OCI-M2 (cell line): Measurements from ENCODE around the gene AMACR.

Experiments
- DNase-seq: peaks from one replicate; lab custom pipeline; 2025; ENCODE audit not compliant: unreplicated experiment; lab: John Stamatoyannopoulos, UW

AMACR gene

GRCh38 chr5:34008802-34009201, 952 bp upstream of the AMACR start:
- no peak for DNase-seq

DNA sequence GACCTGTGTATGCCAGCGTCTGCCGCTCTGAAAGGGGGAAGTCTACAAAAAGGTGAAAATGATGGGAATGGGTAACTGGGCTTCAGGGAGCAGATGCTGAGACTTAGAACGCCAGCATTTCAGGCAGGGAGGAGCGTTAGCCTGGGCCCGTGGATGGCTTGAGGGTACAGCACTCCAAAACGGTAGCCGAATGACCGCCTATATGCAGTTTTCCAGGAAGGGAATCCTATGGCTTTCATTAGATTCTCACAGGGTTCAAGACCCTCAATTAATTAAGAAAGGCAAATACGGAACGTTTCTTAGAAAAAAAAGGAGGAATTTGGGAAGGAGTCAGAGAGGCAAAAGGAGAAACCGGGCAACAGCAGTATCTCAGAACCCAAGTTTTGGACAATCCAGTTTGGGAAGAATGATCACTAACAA, 639 bp downstream of the AMACR start:
- no peak for DNase-seq

DNA sequence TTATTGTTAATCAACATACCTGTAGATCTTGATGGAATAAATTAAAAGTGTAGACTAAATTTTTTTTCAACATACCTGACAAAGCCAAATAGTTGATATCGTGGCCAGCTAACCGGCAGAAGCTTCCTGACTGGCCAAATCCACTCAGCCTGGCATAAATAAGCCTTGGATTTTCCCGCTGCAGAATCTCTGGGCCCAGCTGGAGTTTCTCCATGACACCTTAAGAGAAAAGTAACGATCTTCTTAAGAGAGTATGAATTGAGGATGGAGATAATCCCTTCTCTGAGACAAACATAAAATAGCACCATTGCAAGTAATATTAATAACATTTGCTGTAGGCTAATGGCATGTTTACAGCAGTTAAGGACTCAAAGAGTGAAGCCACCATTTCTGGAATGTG, 2.2 kb downstream of the AMACR start:
- DNase-seq: no peak

DNA sequence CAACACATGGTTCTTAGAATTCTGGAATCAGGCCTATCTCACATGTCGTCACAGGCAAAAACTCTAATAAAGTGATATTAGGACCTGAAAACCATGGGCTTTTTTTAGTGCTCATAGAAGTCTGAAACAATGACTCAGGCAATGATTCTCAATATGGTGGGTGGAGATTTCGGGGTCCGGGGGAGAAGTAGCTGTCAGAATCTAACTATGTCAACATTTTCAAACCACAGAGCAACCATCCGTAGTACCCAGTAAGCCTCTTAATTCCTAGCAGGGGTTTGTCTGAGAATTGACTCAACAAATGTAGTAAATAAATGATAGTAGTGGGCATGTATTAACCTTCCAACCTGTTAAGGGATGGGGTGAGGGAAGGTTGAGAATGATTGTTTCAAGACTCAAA, 2.6 kb downstream of the AMACR start:
- no peak for DNase-seq

- DNase-seq: no peak
Observed at GRCh38 chr5:34003941-34004340, 3.9 kb downstream of the AMACR start.

- DNase-seq: no peak
Observed at GRCh38 chr5:34002629-34003328, 5.1 kb downstream of the AMACR start.

- no peak for DNase-seq
Observed at GRCh38 chr5:34001241-34001841, 6.5 kb downstream of the AMACR start.

GRCh38 chr5:33999978-34000377, 7.9 kb downstream of the AMACR start:
- no peak for DNase-seq

DNA sequence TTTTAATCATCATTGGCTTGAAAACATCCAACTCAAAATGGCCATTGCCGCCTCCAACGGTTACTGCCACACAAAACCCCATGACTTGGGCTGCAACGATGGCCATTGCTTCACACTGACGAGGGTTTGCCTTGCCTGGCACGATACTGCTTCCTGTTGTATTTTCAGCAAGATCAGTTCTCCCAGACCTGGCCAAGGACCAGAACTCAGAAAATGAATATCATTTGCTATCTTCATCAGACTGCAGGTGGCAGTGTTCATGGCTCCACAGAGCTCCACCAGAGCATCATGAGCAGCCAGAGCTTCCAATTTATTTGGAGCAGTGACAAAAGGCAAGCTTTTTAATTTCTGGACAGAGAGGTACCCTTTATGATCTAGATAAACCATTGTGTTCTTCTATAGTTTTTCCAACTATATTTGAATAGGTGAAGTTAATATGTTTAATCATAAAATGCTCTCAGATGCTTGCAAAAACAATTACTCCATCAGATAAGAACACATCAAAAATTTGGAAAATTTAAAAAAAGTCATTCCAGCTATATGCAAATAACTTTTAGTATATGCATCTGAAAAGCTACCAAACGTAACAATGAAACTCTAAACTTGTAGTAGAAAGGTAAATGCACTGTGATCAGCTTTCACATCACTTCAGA, 10.4 kb downstream of the AMACR start:
- no peak for DNase-seq

- DNase-seq: no peak
Observed at GRCh38 chr5:33995865-33996264, 12.0 kb downstream of the AMACR start.

- no peak for DNase-seq
Observed at GRCh38 chr5:33994845-33995244, 13.0 kb downstream of the AMACR start.

- no peak for DNase-seq
Observed at GRCh38 chr5:33992864-33993263, 15.0 kb downstream of the AMACR start.

GRCh38 chr5:33985447-33985846, 22.4 kb downstream of the AMACR start:
- no peak for DNase-seq

DNA sequence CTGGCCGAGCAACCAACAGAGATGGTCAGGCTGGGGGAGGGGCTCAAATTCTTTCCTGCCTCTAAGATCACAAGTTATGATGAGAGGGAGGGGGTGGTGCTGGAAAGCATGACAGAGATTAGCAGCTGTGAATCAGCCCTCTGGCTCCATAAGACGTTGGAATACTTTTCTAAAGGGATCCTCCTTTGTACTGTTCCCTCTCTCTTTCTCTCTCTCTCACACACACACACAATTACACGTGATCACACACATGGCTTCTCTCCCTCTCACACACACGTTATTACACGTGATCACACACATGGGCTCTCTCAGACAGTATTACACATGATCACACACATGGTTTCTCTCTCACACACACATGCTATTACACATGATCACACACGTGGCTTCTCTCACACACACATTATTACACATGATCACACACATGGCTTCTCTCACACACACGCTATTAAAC, 23.2 kb downstream of the AMACR start, which contains the start of gene SLC45A2:
TSS of gene SLC45A2 (minus strand) at position 23 of the 454 bp plus-strand sequence. CDS start 110 bp downstream, outside the sequence.
- no peak for DNase-seq

DNA sequence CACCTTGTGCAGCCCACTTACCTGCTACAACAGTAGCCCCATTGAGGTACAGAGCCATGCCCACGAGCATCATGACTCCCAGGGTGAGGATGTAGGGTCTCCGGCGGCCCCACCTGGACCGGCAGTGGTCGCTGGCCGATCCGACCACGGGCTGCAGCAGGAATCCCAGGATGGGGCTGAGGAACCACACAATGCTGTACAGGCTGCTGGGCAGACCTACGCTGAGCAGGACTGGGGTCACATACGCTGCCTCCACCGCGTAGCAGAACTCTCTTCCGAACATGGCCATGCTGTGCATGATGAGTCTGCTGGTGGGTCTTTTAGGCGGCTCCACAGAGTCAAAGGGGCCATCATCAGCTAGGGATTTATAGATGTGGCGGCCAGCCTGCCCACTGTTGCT, 23.7 kb downstream of the AMACR start:
- no peak for DNase-seq

DNA sequence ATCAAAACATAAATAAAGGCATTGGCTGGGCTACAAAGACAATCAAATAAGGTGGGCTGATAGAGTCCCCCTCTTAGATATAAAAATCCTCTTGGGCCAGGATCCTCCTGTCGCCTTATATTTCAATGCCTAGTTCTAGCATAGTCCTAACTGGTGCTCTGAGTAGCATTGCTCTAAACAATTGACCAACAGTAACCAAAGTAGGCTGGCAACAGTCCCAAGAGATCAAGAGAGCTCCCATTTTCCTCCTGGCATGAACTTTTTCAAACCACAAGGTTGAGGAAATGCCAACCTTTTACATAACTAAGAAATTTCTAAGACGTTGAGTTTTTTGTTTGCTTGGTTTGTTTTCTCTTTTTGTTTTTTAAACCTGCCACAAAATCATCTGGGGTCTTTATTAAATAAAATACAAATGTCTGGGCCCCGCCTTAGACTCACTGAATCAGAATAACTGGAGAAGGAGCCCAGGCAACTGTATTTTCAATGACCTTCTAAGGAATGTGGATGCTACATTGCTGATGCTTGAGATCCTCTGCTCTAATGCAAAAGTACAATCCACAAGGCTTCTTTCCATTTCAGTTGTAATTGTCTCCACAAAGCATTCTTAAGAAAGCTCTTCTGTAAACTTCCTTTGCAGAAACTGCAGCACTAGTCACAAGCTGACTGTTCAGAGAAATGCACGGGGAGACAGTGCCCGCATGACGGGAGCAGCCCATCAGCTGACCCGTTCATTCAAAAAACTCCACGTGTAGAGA, 26.3 kb downstream of the AMACR start:
- DNase-seq: no peak

GRCh38 chr5:33980030-33980429, 27.8 kb downstream of the AMACR start:
- no peak for DNase-seq

DNA sequence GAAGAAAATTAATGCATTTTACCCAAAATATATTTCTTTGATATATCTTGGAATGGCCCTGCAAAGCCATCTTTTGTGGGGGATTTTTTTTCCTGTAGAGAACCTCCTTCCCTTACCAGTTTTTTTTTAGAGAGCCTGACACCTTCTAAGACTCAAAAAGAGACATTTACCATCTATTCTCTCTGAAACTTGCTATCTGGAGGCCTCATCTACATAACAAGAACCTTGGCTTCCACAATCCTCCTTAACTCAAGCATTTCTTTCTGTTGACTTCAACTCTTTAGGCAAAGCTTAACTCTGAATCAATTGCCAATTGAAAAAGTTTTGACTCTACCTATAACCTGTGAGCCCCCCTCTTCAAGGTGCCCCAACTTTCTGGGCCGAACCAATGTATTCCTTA, 29.5 kb downstream of the AMACR start:
- no peak for DNase-seq

DNA sequence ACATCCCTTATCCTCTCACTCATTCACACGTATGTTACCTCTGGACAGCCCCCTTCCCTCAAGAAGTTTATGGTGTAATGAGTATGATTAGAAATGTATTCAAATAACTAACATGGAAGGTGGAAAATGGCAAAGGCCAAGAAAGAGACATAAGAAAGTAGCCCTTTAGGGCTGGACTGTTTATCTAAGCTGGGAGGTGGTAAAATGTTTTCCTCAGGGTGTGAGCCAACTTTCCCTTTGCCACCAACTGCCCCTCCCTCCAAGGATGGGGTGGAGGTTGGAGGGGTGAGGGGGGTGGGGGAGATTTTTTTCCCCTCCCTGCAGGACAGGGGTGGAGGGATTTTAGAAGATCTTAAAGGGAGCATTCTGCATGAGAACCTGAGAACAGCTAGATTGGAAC, 31.5 kb downstream of the AMACR start:
- DNase-seq: no peak

- DNase-seq: no peak
Observed at GRCh38 chr5:33975852-33976251, 32.0 kb downstream of the AMACR start.

DNA sequence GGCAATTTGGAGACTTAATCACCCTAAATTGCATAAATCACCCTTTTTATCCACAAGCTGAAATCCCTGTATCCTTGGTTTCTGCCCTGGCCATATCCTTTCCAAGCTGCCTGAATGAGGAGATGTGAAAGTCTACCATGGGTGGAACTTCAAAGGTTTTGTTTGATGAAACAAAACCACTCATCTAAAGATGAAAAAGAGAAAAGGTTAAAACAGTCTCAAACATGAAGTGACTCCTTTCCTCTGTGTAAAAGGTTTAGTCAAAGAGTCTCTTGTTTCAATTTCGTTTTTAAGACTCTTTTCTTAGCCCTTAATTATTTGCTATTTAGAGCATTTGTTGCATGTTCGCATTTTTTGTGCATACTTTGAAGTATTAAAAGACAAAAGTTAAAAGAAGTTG, 34.6 kb downstream of the AMACR start:
- no peak for DNase-seq
